Erythroblast (primary cell): ENCODE results near the gene CALY.

Source experiments
- GATA1 ChIP-seq: IDR thresholded peaks from 2 replicates; pipeline ENCODE4 v1.6.1; 2011; ENCODE audit warnings: low read depth, mild to moderate bottlenecking, control low read depth, low read length, moderate library complexity
- POLR2A ChIP-seq: IDR thresholded peaks from 2 replicates; pipeline ENCODE4 v1.6.1; 2011; ENCODE audit warnings: mild to moderate bottlenecking, low read length

DNA sequence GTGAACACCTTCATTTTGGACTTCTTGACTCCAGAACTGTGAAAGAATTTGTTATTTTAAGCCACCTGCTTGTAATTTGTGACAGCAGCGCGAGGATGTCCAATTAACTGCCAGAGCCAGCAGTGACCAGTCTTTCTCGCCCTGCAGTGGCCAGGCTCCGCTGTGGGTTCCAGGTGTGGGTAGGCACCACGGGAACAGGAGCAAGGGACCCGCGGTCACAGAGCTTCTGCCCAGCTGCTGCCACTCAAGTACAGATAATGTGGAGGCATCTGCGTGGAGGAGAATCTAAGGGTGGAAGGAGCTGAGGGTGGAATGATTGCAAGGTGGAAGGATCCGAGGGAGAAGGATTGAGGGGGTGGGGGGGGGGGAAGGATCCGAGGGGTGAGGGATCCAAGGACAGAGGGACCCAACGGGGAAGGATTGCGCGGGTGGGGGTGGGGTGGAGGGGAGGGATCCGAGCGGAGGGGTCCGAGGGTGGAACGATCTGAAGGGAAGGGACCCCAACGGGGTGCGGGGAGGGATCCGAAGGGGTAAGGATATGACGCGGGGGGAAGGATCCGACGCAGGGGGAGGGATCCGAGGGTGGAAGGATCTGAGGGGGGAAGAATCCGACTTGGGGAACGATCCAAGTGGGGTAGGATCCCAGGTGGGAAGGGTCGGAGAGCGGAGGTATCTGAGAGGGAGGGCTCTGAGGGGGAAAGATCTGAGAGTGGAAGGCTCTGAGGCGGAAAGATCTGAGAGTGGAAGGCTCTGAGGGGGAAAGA is 3.6 kb downstream of the CALY start:
- no peak for TF ChIP-seq POLR2A
- no peak for TF ChIP-seq GATA1
